Measurements from ENCODE around the gene ALKAL2. TPM values are rescaled to one million over a fixed set of nuclear protein-coding genes. Genes with fewer than 3 reads are reported as not detected.

Gene ALKAL2
- total and polyA plus RNA-seq, 2 donors (not counting 1 experiment from before 2014, with no cell fraction given): 0.17 to 0.58 TPM

DNA sequence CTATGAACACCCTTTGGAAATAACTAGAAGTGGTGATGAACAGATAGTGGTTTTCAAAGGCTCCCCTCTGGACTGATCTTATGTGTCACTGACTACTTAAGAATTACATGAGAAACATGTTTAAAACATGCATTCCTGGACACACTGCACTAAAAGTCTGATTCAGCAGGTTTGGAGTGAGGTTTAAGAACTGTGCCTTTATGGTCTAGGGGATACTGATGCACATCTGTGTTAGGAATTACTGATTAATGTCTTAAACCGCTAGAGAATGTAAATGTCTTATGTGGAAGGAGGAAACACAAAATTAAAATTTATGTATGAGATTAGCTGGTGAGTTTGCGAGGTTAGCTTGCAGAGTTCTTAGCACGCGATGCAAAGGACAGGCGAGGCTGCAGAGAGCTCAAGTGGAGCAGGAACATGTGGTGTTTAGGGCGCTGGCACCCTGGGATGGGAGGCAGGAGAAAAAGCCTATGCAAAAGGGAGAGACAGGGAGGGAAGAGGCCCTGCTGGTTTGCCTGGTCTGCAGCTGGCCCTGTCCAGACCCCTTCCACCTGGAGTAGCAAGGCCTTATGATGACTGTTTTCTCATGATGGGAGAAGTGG is 35.8 kb downstream of the ALKAL2 start:
- no peaks in the 10 kb centered on the region for H4K20me1 ChIP-seq (ENCODE audit: control insufficient read depth, extremely low read depth, insufficient read depth, low read length)
- H3K4me3 ChIP-seq (replicated peaks in 1 of 4; ENCODE audit: control extremely low read depth in 1 of 4, insufficient read depth in 1 of 4, low read depth in 3 of 4, low read length in 4 of 4): no peak overlapping the region
- H2AFZ ChIP-seq (ENCODE audit: low read length): no peak overlapping the region
- H3K27me3 ChIP-seq (ENCODE audit: control insufficient read depth, insufficient read depth, low read length): no peaks in the 10 kb centered on the region
- H3K4me2 ChIP-seq (ENCODE audit: extremely low read depth, insufficient read depth, low read length): no peak overlapping the region
- H3K27ac ChIP-seq (ENCODE audit: insufficient read depth, low read length): no peak overlapping the region
- no peaks in the 10 kb centered on the region for H3K9me3 ChIP-seq (ENCODE audit: control insufficient read depth, insufficient read depth, low read depth, low read length)
- H3K4me1 ChIP-seq (ENCODE audit: control insufficient read depth, extremely low read depth, insufficient read depth, low read length): no peaks in the 10 kb centered on the region
- H3K36me3 ChIP-seq (ENCODE audit: control insufficient read depth, insufficient read depth, low read length): no peaks in the 10 kb centered on the region
- no peaks in the 10 kb centered on the region for H3K79me2 ChIP-seq (ENCODE audit: control insufficient read depth, insufficient read depth, low read length)
- H3K9ac ChIP-seq (ENCODE audit: insufficient read depth, low read length): no peak overlapping the region
- DNase-seq (ENCODE audit: low read depth in 2 of 2): no peak
- TF ChIP-seq, protein P1, sequence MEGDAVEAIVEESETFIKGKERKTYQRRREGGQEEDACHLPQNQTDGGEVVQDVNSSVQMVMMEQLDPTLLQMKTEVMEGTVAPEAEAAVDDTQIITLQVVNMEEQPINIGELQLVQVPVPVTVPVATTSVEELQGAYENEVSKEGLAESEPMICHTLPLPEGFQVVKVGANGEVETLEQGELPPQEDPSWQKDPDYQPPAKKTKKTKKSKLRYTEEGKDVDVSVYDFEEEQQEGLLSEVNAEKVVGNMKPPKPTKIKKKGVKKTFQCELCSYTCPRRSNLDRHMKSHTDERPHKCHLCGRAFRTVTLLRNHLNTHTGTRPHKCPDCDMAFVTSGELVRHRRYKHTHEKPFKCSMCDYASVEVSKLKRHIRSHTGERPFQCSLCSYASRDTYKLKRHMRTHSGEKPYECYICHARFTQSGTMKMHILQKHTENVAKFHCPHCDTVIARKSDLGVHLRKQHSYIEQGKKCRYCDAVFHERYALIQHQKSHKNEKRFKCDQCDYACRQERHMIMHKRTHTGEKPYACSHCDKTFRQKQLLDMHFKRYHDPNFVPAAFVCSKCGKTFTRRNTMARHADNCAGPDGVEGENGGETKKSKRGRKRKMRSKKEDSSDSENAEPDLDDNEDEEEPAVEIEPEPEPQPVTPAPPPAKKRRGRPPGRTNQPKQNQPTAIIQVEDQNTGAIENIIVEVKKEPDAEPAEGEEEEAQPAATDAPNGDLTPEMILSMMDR (conservative IDR thresholded peaks at IDR 0.05 in 1 of 2, IDR thresholded peaks at IDR 0.05 in 1 of 2; ENCODE audit: low read depth in 1 of 2, low read length in 2 of 2): no peak
- TF ChIP-seq EZH2 (IDR thresholded peaks at IDR 0.05; ENCODE audit: low read length, missing control alignments): no peak

DNA sequence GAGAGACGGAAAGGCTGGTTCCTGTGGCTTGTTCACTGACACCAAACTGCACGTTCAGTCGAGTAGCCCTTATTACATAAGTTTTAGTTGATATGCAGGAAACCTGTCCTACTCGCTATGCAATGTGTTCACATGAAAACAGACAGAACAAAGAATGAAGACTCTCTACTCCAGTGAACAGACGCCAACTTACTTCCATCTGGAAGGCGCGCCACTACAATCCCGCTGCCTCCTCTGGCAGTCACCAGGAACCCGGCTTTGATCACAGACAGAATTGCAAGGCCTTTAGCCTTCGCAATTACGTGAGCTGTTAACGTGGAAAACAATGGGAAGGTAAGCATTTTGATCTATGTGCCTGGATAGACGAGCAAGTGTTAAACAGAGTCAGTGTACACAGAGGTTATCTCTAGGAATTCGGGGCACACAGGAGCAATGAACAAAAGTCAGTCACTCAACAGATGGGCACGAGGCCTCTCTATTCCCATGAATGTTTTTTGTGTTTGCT is 38.3 kb downstream of the ALKAL2 start:
- Histone ChIP-seq H3K27me3 (ENCODE audit: control insufficient read depth, insufficient read depth, low read length) (no peaks in the 10 kb centered on the region), H3K9ac (ENCODE audit: insufficient read depth, low read length) (no peak overlapping the region), H2AFZ (ENCODE audit: low read length) (no peak overlapping the region), H3K36me3 (ENCODE audit: control insufficient read depth, insufficient read depth, low read length) (peaks cover 4% of the 10 kb centered on the region), H3K4me2 (ENCODE audit: extremely low read depth, insufficient read depth, low read length) (no peak overlapping the region), H3K4me1 (ENCODE audit: control insufficient read depth, extremely low read depth, insufficient read depth, low read length) (no peaks in the 10 kb centered on the region), H3K9me3 (ENCODE audit: control insufficient read depth, insufficient read depth, low read depth, low read length) (no peaks in the 10 kb centered on the region), H3K27ac (ENCODE audit: insufficient read depth, low read length) (no peak overlapping the region), H3K79me2 (ENCODE audit: control insufficient read depth, insufficient read depth, low read length) (no peaks in the 10 kb centered on the region), H3K4me3 (replicated peaks in 1 of 4; ENCODE audit: control extremely low read depth in 1 of 4, insufficient read depth in 1 of 4, low read depth in 3 of 4, low read length in 4 of 4) (no peak overlapping the region), H4K20me1 (ENCODE audit: control insufficient read depth, extremely low read depth, insufficient read depth, low read length) (no peaks in the 10 kb centered on the region)
- no peak for TF ChIP-seq EZH2 (IDR thresholded peaks at IDR 0.05; ENCODE audit: low read length, missing control alignments)
- TF ChIP-seq, protein P1 (conservative IDR thresholded peaks at IDR 0.05 in 1 of 2, IDR thresholded peaks at IDR 0.05 in 1 of 2; ENCODE audit: low read depth in 1 of 2, low read length in 2 of 2): no peak
- DNase-seq (ENCODE audit: low read depth in 2 of 2): no peak

DNA sequence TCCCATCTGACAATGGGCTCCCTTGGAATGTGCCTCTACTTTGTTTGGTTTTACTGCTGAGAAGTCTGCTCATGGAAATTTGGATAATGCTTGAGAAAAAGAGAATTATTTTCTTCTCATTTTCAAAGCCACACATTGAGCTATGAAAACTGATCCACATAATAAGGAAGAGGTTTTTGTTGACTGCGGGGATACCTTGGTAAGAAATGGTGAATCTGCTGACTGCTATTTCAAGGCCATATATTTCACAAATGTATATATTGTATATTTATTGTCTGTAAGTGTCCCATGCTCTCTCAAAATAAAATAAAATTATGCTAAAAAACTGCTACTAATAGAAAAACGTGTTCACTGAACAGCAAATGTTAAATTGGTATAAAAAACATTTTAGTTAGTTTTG is 39.2 kb downstream of the ALKAL2 start:
- H3K9ac ChIP-seq (ENCODE audit: insufficient read depth, low read length): no peak overlapping the region
- DNase-seq (ENCODE audit: low read depth in 2 of 2): no peak
- H3K79me2 ChIP-seq (ENCODE audit: control insufficient read depth, insufficient read depth, low read length): no peaks in the 10 kb centered on the region
- no peaks in the 10 kb centered on the region for H4K20me1 ChIP-seq (ENCODE audit: control insufficient read depth, extremely low read depth, insufficient read depth, low read length)
- no peak overlapping the region for H3K4me2 ChIP-seq (ENCODE audit: extremely low read depth, insufficient read depth, low read length)
- H2AFZ ChIP-seq (ENCODE audit: low read length): no peak overlapping the region
- peaks cover 5% of the 10 kb centered on the region for H3K36me3 ChIP-seq (ENCODE audit: control insufficient read depth, insufficient read depth, low read length)
- no peak for TF ChIP-seq EZH2 (IDR thresholded peaks at IDR 0.05; ENCODE audit: low read length, missing control alignments)
- TF ChIP-seq, protein P1 (conservative IDR thresholded peaks at IDR 0.05 in 1 of 2, IDR thresholded peaks at IDR 0.05 in 1 of 2; ENCODE audit: low read depth in 1 of 2, low read length in 2 of 2): no peak
- H3K27me3 ChIP-seq (ENCODE audit: control insufficient read depth, insufficient read depth, low read length): no peaks in the 10 kb centered on the region
- no peak overlapping the region for H3K27ac ChIP-seq (ENCODE audit: insufficient read depth, low read length)
- H3K9me3 ChIP-seq (ENCODE audit: control insufficient read depth, insufficient read depth, low read depth, low read length): no peaks in the 10 kb centered on the region
- no peak overlapping the region for H3K4me3 ChIP-seq (replicated peaks in 1 of 4; ENCODE audit: control extremely low read depth in 1 of 4, insufficient read depth in 1 of 4, low read depth in 3 of 4, low read length in 4 of 4)
- H3K4me1 ChIP-seq (ENCODE audit: control insufficient read depth, extremely low read depth, insufficient read depth, low read length): no peaks in the 10 kb centered on the region
